ENCODE results near the gene GGA2.
"Not testable (repeated sequence)": the region's sequence is repeated elsewhere in the genome, so short reads cannot be mapped to it uniquely, and the experiment has no call there.

The GGA2 gene, protein sequence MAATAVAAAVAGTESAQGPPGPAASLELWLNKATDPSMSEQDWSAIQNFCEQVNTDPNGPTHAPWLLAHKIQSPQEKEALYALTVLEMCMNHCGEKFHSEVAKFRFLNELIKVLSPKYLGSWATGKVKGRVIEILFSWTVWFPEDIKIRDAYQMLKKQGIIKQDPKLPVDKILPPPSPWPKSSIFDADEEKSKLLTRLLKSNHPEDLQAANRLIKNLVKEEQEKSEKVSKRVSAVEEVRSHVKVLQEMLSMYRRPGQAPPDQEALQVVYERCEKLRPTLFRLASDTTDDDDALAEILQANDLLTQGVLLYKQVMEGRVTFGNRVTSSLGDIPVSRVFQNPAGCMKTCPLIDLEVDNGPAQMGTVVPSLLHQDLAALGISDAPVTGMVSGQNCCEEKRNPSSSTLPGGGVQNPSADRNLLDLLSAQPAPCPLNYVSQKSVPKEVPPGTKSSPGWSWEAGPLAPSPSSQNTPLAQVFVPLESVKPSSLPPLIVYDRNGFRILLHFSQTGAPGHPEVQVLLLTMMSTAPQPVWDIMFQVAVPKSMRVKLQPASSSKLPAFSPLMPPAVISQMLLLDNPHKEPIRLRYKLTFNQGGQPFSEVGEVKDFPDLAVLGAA

DNA sequence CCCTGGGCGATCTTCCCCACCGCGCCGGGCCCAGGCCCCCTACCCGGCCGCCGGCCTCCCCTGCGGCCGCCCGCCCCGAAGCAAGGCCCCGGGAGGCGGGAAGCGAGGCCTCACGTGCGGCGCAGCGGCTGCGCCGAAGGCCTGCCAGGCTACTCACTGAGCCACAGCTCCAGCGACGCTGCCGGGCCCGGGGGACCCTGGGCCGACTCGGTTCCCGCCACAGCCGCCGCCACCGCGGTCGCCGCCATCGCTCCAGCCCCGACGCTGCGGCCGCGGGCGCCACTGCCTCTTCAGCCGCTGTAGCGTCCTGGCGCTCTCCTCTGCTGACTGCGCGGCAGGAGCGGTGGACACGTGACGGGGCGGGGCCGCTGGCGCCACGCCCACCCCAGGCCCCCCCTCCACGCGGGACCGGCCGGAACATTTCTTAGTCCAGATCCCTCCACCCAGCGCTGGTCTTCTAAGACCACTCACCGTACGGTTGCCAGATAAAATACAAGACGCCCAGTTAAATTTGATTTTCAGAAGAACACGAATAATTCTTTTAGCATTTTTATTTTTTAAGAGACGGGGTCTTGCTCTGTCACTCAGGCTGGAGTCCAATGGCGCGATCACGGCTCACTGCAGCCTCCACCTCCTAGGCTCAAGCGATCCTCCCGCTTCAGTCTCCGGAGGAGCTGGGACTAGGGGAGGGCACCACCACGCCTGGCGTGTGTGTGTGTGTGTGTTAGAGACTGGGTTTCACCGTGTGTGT lies at the start of gene GGA2:
Gene GGA2 (minus strand): TSS at position 331 of the 751 bp plus-strand sequence. CDS start 83 bp downstream, at position 248.
- DNase-seq, result peak; percentile 55 to 79 (median 73)

DNA sequence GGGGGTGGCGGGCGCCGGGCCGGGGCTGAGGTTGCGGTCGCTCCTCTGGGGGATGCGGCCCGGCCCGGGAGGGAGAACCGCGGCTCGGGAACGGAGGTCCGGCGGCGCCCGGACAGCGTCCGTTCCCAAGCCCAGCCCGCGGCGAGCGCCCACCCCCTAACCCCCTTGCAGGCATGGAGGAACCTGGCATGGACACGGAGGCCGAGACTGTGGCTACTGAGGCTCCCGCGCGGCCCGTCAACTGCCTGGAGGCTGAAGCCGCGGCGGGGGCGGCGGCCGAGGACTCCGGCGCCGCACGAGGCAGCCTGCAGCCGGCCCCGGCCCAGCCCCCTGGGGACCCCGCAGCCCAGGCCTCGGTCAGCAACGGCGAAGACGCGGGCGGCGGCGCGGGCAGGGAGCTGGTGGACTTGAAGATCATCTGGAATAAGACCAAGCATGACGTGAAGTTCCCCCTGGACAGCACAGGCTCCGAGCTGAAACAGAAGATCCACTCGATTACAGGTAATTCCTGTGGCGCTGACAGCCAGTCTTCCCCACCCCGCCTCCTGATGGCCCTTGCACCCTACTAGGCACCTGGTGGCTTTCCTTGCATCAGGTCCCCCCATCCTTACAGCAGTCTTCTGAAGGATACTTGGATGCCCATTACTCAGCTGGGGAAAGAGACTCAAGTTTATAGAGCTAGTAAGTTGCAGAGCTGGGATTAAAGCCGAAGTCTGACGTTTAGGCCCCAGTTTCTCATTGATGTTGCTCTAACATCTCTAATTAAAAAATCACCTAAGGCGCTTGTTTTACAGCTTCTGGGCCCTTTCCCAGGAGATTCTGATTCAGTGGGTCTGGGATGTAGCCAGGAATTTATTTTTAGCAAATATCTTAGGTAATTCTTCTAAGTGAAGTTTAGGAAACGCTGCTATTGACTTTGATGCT lies 47.7 kb upstream of the GGA2 start:
- DNase-seq, result peak in 2 of 6 experiments; percentile 3 to 33

DNA sequence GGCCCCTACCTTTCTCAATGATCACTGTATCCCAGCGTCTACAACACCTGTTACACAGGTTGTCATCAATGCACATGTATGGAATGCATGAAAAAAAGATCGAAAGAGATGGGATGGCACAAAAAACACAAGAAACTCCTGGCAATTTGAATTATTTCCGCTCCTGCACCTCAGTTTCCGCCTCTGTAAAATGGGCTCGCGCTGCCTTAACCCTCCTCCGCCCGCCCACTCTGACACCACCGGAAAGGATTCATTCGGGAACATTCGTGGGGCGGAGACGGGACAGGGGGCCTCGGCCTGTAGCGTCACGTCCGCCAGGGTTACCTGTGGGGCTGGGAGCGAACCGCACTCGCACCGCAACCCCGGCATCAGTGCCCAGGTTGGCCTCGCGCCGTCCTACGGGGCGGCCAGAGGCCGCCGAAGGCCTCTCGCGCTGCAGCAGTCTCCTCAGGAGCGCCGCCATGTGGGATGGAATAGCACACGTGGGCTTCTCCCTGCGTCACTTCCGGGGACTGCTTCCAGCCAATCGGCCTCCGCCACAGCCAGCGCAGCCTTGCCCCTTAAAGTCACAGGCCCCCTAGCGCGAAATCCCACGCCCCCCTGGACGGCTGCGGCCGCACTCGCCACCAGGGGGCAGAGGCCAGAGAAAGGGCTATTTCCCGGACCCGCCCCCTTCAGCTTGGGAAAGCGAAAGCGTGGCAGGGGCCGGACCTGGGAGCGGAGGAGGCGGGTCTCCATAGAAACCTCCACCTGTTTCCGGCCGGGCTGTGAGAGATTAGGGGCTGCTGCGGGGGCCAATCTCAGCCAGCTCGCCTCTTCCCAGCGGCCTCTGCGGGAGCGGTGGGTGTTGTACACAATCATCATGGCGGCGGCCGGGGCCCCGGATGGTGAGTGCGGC lies 46.8 kb upstream of the GGA2 start, which contains the start of the genes EARS2 and UBFD1:
Gene EARS2 (minus strand): TSS at position 470 of the 898 bp plus-strand sequence. CDS start 7 bp downstream, at position 463.
Gene UBFD1 (plus strand): TSS at position 847 of the 898 bp plus-strand sequence. CDS start 16 bp downstream, at position 863.
- DNase-seq, result peak; percentile 93 to 99 (median 98)

DNA sequence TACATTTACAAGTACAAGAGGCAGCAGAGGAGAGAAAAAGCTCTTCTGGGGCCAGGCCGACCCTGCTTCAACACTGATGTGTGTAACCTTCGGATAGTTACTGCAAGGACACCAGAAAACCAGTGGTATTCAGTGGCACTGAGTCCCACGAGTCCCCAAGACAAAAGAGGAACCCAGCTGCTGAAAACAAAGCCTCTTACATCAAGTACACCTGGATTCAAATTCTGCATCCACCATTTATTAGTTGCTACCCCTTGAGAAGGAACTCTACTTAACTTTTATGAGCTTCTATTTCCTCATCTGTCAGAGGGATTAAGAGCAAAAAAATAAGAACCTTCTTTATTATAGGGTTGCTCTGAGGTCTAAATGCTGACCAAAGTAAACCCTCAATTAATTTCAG lies 44.2 kb upstream of the GGA2 start:
- no peak for DNase-seq

DNA sequence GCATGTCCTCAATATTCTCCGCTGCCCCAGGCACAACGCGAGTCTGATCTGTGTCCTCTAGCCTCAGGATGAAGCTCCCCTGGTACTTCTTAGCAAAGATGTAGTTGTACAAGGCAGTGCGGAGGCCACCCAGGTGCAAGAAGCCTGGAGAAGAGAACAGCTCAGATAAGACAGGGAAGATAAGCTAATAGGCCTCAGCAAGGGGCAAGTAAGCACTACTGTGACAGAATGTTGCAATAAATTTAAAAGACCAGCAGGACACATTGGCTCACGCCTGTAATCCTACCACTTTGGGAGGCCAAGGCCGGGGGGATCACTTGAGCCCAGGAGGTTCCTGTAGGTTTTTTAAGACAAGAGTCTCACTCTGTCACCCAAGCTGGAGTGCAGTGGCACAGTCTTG lies 41.9 kb upstream of the GGA2 start:
- DNase-seq, result no peak

DNA sequence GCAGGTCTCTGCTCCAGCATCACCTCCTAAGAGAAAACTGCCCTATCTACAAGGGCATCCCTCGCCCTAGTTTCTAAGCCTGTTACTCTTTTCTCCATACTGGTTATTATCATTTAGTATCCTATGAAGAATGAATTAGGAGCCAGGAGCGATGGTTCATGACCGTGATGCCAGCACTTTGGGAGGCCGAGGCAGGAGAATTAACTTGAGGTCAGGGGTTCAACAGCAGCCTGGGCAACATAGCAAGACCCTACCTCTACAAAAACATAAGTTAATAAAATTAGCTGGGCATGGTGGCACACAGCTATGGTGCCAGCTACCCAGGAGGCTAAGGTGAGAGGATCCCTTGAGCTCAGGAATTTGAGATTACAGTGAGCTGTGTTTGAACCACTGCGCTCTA lies 39.6 kb upstream of the GGA2 start:
- DNase-seq, result no peak

DNA sequence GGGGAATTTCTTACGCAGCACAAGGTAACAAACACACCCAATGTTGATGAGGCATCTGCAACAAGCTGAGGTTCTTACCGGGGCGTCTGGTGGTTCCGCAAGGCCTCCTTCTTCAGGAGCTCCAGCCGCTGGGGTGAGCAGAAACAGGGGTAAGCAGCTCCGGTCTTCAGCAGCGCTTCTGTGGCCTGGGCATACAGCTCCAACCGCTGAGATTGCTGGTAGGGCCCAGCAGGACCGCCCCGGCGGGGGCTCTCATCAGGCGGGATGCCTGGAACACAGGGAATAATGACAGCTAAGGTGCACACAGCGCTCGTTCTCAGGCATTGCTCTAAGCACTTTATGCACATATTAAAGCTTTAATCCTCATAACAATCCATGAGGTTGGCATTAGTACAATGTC lies 34.1 kb upstream of the GGA2 start:
- DNase-seq, result no peak

DNA sequence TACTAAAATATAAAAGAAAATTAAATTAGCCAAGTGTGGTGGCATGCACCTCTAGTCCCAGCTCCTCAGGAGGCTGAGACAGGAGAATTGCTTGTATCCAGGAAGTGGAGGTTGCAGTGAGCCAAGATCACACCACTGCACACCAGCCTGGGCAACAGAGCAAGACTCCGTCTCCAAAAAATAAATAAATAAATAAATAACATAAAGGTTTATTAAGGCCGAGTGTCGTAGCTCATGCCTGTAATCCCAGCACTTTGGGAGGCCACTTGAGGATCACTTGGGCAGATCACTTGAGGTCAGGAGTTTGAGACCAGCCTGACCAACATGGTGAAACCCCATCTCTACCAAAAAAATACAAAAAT lies 30.5 kb upstream of the GGA2 start:
- not testable (repeated sequence) for DNase-seq

DNA sequence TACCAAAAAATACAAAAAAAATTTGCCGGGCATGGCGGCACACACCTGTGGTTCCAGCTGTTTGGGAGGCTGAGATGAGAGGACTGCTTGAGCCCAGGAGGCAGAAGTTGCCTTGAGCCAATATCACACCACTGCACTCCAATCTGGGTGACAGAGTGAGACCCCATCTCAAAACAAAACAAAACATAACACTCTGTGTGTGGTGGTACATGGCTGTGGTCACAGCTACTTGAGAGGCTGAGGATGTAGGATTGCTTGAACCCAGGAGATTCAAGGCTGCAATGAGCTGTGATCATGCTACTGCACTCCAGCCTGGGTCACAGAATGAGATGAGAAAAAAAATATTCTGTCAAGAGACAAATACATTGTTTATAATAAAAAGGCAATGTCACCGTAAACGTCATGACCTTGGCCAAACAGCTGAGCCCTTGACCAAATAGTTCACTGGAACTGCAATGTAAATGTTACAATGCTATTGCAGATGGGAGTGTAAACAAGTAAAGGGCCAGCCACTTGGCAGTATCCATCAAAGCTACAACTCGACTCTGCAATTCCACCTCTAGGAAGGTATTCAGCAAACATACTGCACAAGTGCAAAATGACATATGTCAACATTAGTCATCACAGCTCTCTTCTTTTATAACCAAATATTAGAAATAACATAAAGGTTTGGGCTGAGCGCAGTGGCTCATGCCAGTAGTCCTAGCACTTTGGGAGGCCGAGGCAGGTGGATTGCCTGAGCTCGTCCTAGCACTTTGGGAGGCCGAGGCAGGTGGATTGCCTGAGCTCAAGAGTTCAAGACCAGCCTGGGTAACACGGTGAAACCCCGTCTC lies 29.9 kb upstream of the GGA2 start:
- no peak for DNase-seq

DNA sequence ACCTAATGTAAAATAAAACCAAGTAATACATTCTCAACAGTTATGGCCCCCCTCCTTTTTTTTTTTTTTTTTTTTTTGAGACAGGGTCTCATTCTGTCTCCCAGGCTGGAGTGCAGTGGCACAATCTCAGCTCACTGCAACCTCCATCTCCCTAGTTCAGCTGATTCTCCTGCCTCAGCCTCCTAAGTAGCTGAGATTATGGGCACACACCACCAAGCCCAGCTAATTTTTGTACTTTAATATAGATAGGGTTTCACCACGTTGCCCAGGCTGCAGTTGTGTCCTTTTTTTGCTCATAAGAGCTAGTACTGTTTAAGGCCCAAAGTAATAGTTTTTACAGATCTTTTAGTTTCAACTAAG lies 28.6 kb upstream of the GGA2 start:
- no peak for DNase-seq

DNA sequence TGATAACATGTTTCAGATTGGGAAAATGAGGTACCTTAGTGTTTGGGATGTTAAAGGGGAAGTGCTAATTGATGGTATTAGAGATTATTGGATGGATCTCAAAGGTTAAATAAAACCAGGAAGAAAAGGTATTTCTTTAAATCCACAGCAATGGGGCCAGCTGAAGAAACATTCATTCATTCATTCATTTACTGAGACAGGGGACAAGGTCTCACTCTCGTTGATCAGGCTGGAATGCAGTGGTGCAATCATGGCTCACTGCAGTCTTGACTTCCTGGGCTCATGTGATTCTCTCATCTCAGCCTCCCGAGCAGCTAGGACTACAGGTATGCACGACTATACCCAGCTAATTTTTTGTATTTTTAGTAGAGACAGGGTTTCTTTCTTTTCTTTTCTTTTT lies 27.1 kb upstream of the GGA2 start:
- DNase-seq, result no peak

DNA sequence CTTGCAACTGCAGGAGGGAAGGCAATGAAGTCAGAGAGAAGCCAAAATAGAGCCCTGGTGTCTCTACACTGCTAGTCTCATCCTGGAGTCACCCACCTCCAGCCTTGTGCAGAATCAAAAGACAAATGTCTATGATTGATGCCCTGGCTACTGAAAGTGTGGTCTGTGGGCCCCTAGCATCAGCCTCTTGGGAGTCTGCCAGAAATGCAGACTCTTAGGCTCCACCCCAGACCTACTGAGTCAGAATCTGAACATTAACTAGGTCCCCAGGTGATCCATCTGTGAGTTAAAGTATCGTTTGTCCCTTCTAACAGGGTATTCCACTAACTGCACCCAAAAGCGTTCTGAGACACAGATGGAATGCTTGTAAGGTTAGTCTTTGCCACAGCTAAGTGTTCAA lies 25.6 kb upstream of the GGA2 start:
- no peak for DNase-seq

DNA sequence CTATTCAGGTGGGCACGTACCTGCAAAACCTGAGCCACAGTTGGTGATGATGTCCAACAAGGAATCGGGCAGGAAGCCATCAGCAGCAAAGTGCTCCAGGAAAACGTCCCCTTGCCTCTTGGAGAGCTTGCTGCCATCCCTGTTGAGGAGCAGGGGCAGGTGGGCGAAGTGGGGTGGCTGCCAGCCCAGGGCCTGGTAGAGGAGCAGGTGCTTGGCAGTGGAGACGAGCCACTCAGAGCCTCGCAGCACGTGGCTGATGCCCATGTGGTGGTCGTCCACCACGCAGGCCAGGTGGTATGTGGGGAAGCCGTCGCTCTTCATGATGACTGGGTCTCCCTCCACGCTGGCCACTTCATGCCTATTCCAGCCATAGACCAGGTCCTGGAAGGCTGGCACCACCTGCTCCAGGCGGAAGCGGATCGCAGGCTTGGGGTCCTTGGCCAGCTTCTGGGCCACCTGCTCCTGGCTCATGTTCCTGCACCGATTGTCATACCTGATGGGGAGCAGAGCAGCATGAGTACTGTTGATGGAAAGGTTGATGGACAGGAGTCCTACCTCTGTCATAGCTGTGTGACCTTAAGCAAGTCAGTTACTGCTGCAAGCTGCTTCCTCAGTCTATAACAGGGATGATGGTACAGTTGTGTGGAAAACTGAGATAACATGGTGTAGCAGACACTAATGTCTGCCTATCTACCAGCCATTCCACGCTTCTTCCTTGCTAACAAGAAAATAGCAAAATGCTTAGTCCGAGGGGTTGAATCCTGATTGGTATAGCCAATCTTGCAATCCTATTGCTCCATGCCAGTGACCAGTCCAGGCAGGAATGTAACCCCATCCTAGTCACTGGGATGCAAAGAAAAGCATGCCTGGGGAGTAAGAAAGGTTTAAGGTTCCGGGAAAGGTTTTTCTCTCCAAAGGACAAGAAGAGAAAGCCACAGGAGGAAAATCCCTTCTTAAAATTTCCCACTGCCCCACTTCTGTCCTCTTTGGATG lies 24.9 kb upstream of the GGA2 start:
- DNase-seq, result no peak

DNA sequence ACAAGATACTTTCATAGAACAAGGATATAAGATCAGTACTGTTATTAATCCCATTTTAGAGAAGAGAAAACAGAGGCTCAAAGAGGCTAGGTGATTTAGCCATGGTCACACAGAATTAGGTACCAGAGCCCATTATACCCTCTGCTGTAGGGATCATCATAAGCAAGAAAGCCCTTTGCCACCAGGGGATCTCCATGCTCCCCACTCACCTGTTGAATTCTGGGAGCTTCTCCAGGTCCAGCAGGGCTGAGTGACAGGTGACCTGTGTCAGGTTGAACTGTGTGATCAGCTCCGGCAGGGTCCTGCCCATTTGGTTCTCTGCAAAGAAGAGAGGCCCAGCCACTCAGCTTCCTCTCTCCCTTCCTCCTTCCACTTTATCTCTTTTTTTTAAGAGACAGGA lies 22.2 kb upstream of the GGA2 start:
- no peak for DNase-seq

DNA sequence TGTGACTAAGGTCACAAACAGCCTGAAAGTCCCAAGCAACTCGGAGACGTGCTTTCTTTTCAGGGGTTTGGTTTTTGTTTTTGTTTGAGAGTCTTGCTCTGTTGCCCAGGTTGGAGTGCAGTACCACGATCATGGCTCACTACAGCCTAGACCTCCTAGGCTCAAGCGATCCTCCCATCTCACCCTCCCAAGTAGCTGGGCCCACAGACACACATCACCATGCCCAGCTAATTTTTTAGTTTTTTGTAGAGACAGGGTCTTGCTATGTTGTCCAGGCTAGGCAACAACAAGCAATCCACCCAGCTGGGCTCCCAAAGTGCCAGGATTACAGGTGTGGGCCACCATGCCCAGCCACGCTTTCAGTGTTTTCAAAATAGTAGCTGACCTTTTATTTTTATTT lies 19.8 kb upstream of the GGA2 start:
- no peak for DNase-seq

DNA sequence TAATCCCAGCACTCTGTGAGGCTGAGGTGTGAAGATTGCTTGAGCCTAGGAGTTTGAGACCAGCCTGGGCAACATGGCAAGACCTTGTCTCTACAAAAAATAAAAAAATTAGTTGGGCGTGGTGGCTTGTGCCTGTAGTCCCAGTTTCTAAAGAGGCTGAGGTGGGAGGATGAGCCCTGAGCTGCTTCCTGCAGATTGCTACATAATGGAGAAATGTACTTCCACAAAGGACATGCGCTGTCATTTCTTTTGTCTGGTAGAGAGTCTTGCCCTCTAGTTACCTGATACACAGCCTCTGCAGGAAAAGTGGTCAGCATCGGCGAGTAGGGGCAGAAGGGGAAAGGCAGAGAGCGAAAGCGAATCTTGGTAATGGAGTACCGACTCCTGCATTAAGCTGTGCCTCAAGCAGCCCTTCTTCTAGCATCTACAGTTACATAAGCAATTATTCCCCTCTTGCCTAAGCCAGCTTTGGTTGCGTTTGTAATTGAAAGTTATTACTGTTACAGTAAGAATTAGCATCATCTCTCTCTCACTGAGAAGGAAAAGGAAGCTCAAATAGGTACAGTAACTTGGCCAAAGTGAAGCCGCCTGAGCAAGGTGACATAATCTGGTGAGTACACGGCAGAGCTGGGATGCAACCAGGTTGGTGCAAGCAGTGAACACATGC lies 18.5 kb upstream of the GGA2 start:
- DNase-seq, result no peak

DNA sequence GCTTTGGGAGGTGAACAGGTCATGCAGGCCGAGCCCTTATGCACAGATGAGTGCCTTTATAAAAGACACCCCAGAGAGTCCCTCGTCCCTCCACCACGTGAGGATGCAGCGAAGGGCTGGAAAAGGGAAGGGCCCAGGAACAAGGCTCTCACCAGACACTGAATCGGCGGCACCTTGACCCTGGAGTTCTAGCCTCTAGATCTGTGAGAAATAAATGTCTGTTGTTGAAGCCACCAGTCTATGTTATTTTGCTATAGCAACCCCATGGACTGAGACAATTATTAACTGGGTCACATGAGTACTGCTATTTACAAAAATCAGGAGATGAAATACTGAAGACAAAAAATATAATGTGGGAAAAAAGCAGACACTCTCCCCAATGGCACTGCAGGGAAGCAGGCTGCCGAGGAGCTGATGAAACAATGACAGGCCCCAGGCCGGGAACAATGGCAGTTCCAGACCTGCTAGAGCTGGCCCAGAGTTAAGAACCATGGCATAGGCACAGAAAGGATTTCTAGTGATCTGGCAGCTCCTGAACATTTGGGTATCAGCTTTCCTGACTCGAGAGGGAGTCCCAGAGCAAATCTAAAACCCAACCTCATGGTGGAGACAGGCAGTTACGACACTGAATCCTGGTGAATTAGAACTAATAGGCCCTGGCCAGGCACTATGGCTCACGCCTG lies 17.8 kb upstream of the GGA2 start:
- DNase-seq, result no peak

DNA sequence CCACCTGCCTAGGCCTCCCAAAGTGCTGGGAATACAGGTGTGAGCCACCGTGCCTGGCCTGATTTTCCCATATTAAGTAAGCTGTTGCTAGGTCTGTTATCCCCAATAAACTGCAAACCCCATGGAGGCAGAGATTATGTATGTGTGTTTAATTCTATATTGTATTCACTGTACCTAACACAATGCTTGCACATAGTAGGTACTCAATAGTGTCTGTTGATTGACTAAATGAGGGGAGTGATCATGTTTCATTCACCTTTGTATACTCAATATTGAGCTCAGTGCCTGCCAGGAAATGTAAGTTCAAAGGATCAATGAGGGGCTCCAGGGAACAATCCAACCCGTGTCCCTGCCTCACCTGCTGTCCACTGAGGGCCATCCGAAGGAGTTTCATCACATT lies 14.6 kb upstream of the GGA2 start:
- no peak for DNase-seq
